ENCODE data around the gene B9D1.

- TF ChIP-seq EZH2 (IDR thresholded peaks at IDR 0.05; ENCODE audit: low read length, unreplicated experiment) (no peak), CTCF (conservative IDR thresholded peaks at IDR 0.05; ENCODE audit: low read depth, low read length) (no peak), EZH2phosphoT487 (IDR thresholded peaks at IDR 0.05; ENCODE audit: borderline replicate concordance, low read length) (no peak)
These were observed 23.8 kb upstream of the B9D1 start for GRCh38 chr17:19386051-19386929.

Data from PC-3 (cell line).